Left renal cortex interstitium (tissue), 4 donors: ENCODE data around the gene GABRG3. TPM values are rescaled to one million over a fixed set of nuclear protein-coding genes. Genes with fewer than 3 reads are reported as not detected.

ENCODE experiments used
- DNase-seq, 4 donors: peaks; one replicate each; pipeline ENCODE4 v3.0.0-alpha.2; 2013; ENCODE audit warnings: low read depth in 4 of 4, low spot score in 2 of 4, missing footprints in 1 of 4
- polyA plus RNA-seq, 4 donors: library from polyadenylated mRNA; unstranded; fragments of 120-200 nt; gene quantifications; one replicate each; pipeline ENCODE4 v1.2.1, GENCODE V29; 2013; ENCODE audit not compliant: insufficient read length in 4 of 4

Gene GABRG3
- polyA plus RNA-seq, 4 donors, result 1.3 to 2.0 (median 1.7) TPM

DNA sequence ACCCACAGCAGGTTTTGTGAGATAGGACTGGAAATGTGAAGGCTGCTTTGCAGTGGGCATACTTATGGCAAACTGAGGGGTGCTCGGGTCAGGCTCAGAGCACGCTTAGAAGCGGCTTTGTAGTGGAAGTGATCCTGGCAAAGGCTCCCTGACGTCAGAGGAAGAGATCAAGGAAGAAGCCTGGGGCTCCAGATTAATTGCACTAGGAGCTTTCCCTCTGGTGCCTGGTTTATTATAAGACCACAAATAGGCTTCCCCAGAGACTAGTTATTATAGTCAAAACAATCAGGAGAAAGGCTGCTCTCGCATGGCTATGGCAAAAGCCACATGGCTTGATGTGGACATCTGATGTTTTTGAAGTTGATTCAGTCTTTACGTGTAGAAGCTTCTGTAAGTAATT, 515.1 kb downstream of the GABRG3 start:
- DNase-seq, result no peak

DNA sequence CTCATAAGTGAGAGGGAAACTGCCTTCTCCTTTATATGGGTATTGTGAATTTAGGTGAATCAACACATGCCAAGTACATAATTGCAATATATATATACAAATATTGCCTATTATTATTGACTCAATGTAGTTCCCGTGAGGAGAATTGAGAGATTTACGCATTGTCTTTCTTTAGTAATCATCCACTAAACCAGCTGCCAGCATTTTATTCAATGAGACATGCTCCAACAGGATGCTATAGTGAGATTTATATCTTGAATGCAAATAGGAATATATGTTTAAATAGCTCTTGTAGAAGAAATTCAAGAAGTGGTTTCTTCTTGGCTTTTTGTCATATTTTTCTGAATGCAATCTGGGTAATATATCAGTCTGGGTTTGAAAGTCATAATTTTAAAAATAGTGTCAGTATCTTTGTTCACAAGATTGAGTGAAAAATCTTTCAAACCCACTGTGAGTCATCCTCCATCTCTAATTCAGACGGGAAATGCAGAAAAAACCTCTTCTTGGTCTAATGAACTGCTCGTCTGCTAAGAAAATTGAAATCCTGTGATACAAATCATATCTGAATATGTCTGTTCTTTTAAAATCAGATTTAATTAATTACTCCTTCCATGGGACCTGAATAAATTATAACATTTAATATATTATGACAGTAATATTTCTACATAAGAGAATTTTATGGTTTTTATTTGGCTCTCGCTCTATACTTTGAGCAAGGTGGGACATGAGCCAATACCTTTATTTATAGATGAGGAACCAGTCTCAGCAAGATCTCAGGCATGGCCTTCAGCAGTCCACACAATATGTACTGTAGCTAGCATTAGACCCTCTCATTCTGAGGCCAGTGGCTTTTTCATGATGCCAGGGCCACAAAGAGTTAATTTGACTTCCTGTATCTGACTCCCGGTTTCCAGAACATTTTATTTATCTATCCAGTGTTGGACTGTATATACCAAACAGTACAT, 516.0 kb downstream of the GABRG3 start:
- DNase-seq, result no peak

GRCh38 chr15:27487846-27488245, 516.9 kb downstream of the GABRG3 start:
- DNase-seq, result no peak

GRCh38 chr15:27490867-27491595, 520.0 kb downstream of the GABRG3 start:
- no peak for DNase-seq

DNA sequence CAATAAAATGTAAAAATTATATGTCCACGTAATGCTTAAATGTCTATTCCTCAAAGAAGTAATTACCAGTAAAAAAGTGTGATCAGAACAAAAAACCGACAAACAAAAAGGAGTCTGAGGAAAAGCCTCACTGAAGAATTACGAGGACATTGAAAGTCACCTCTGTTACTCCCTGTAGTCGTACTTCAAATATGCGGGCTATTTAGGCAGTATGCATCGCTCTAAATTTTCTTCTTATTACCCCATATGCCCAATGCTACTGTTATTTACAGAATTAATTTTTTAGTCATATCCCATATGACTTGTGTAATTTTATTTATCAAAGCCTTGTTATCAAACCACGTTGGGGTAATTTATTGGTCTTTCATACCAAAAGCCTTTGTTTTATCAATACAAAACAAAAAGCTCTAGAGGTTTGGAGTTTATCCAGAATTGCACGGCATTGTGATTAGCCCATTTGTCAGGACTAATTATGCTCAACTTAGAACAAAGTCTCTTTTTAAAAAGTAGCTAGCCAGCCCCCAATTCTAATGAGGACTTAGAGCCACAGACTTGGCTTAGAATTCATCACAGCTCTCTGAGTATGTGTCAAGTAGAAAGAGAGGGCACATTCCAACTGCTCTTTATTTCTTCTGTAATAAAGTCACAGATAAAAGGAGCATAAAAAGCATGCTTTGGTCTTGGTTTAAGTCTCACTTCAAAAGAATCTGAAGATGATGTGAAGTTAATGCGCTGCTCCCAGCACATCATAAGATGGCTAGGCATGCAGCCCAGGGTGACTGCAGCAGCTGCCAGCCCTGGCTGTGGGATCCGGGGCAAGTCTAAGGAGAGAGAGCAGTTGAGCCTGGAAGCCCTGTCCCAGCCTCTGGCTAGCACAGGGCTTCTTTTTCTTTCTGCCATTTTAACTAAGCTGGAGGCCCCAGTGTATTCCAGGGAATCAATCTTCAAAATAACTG, 521.0 kb downstream of the GABRG3 start:
- no peak for DNase-seq

- no peak for DNase-seq
These were observed 525.0 kb downstream of the GABRG3 start for GRCh38 chr15:27495963-27496459.

GRCh38 chr15:27498700-27499099, 527.7 kb downstream of the GABRG3 start:
- DNase-seq, result no peak

DNA sequence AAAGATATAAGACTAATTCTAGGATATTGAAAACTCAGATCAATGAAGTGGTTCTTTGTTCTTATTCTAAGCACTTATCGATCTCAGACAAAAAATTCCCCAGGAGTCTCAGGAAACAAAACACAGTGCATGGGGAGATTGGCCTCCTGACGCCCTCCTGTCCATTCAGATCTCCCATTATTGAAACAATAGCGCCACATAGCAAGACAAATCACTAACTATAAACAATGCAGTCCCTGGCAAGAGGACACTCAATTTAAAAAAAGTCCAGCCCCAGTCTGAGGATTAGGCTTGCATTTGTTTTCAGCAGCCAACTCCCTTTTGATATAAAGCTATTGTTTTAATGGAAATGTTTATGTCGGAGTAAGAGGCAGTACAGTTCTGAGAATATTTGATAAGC, 528.2 kb downstream of the GABRG3 start:
- no peak for DNase-seq

DNA sequence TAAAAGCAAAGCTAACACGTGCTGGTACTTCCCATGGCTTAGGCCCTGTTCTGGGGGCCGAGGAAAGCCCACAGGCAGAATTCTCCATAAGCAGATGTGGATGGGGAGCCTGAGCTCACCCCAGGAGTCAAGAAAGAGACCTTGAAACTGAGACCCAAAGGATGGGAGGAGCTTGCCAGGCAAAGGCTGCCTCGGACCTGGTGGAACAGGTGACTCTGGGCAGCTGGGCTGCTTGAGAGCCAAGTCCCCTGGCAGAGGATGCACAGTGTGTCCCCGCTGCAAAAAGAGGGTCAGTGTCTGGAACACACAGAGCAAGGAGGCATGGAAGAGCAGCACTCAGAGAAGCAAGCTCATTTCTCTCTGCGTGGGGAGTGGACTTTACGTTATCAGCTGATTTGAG, 528.7 kb downstream of the GABRG3 start:
- no peak for DNase-seq

DNA sequence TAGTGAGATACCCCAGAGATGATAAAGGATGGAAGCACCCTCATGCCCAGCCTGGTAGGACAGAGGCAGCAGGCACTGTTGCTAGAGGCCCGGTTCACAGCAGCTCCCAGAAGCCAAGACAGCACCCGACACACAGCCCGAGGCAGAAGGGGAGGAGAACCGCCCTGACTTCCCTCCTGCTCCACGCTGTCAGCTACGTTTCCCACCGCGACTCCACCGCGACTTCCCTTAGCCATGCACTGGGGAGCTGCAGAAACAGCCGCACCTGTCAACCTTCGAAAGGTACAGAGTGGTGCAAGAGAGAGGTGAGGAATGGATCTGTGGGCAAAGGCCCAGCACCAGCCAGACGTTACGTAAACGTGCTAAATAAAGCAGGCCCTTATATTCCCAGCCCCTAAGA, 529.2 kb downstream of the GABRG3 start:
- no peak for DNase-seq

GRCh38 chr15:27506752-27507151, 535.8 kb downstream of the GABRG3 start:
- no peak for DNase-seq

DNA sequence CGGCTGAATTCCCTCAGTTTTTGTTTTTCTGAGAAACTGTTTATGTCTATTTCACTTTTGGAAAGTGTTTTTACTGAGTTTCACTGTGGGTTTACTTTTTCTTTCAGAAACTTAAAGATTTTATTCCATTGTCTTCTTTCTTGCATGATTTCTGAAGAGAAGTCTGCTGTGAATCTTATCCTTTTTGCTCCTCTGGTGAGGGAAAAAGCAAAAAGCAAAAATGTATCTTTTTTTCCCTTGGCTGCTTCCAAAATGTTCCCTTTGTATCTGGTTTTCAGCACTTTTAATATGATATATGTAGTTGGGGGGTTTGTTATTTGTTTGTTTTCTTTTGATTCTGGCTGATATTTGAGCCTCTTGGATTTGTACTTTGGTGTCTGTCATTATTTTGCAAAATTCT, 538.0 kb downstream of the GABRG3 start:
- DNase-seq, result no peak

- DNase-seq, result no peak
These were observed 541.5 kb downstream of the GABRG3 start for GRCh38 chr15:27512281-27513001.

- DNase-seq, result no peak
These were observed 543.5 kb downstream of the GABRG3 start for GRCh38 chr15:27514526-27514925.

DNA sequence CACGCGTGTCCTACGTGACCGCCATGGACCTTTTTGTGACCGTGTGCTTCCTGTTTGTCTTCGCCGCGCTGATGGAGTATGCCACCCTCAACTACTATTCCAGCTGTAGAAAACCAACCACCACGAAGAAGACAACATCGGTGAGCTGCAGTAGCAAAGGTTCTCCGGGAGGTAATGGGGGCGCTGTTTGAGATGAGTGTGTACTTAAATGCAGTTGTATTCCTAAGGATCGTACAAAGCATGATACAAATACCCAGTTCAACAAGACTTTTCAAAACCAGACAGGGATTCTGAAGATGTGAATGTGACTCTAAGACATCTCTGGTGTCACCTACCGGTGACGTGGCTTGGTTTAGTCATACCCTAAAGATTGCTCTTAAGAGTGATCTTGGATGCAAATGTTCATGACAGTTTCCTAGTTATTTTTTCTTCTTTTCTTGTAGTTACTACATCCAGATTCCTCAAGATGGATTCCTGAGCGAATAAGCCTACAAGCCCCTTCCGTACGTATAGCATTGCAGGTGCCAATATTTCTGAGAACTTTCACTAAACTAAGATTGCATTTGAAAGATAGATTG, 556.6 kb downstream of the GABRG3 start:
- DNase-seq, result no peak

DNA sequence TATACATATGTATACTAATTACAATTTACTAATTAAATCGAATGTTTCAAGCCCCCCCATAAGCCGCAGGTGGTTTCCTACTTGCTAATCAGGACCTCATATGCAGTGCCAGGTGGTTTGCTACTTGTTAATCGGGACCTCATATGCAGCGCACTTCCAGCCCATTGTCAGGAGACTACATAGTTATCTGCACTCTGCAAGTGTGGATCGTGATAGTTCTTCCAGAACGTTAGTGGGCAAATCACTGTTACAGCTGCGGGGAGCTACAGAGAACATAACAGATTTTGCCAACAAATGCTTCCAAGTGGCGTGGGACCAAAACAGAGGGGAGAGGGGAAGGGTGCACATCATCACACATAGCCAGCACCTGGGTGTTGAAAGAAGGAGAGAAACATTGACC, 558.4 kb downstream of the GABRG3 start:
- no peak for DNase-seq

GRCh38 chr15:27530994-27531393, 560.0 kb downstream of the GABRG3 start:
- no peak for DNase-seq

GRCh38 chr15:27532358-27532757, 561.4 kb downstream of the GABRG3 start:
- DNase-seq, result no peak

DNA sequence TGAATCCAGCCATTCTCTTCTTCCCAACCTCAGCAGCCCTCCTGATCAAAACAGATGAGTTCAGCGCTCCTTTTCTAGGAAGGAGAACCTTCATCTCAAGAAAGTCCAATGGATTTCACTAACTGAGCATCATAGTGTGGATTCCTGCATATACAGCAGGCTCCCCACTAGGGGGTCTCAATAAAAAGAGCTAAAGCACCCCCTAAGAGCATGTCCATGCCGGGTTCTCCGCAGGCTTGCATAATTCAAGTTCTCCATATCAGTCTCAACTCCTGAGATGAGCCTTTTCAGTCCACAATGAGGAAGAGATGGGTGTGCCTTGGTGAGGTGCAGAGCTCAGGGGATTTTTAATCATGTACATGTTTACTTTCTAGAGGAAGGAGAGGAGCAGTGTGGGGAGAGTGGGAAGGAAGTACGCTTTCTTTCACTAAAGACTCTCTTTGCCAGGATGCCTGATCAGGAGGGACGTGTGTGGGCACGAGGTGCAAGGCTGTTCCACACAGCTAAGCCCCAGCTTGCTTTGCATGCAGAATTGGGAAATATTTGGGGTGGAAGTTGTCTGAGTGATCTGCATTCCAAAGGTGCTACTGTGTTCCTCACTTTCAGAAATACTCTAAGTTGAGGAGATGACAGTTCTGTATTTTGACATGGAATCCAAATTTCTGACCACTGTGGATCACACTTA, 564.6 kb downstream of the GABRG3 start:
- DNase-seq, result no peak
